Inflammatory macrophage (primary cell): ENCODE measurements around the gene RNF14.
"Not testable (repeated sequence)": the region's sequence is repeated elsewhere in the genome, so short reads cannot be mapped to it uniquely, and the experiment has no call there.

Experiments used
- DNase-seq, 2 donors: peaks; one replicate each; pipeline ENCODE4 v3.0.0-alpha.2; 2020 to 2022

The RNF14 gene

DNA sequence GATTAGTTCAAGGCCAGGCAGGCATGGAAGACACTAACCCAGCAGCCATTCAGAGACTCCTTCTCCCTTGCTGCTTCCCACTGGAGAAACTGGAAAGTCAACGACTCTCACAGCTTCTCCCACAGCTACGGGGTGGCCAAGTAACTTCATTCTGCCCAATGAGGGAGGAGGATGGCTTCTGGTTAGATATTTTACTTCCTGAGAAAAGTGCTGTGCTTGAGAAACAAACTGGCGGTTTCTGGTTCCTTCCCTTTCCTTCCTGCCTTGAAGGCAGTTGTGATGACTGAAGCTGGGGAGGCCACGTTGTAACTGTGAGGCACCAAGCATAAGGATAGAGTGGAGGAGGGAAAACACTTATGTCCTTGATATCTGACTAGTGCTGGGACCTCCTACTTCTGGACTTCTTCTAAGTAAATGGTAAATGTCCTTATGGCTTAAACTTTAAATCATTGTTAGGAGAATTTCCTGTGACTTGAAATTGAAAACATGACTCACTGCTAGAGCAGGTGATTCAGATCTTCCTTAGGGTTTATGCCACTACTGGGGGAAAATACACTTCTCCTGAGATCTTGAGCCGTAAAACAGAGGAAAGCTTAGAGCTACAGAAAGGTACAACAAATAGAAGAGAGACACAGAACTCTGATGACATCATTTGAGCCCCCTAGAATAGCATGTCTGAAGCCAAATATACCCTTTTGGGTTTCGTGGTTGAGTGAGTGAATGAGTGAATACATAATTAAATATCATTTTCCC, 47.1 kb downstream of the RNF14 start:
- DNase-seq = peak; percentile 83 to 86

DNA sequence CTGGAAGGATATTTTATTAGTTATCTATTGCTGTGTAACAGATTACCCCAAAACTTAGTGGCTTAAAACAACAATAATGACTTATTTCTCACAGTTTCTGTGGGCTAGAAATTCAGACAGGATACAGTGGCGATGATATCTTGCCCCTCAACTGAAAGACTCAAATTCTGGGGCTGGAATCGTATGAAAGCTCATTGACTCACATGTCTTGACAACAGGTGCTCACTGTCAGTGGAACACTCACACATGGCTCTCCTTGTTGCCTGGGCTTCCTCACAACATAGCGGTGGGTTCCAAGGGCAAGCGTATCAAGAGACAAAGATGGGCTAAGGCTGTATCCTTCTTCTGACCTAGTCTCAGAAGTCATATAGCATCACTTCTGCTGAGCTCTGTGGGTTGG, 47.7 kb downstream of the RNF14 start:
- no peak for DNase-seq

DNA sequence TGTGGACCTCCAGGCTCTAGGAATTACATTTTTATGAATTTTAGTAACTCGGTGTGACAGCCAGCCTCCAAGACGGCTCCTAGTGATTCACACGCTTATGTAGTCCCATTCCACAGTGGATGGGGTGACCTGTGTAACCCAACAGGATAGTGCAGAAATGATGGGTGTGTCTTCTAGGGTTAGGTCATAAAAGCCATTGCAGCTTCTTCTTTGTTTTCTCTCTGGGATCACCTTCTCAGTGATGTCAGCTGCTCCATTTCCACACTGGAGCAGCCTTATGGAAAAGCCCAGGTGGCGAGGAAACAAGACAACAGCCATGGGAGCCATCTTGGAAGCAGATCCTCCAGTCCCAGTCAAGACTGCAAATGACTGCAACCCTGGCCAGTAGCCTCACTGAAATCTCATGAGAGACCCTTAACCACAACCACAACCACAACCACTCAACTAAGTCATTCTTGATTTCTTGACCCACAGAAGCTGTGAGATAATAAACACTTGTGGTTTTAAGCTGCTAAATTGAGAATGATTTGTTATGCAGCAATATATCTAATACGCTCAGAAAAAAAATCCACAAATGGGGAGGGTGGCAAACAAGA, 49.0 kb downstream of the RNF14 start:
- DNase-seq = no peak

DNA sequence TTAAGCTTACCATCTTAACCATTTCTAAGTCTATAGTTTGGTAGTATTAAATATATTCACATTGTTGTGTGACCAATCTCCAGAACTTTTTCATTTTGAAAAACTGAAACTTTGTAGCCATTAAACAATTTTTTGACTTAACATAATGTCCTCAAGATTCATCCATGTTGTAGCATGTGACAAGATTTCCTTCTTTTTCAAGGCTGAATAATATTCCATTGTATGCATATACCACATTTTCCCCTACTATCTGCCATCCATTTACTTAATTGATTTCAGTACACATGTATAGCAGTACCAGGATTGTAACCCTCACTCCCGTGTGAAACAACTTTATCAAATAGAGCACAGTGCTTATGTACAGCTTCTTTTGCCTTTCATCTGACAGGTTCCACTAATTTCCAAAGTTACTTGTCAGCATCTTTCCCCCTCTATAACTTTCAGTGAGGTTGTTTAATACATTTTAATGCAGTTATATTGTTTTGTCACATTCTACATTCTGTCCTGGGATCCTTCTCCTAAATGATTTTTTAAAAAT, 51.3 kb downstream of the RNF14 start:
- DNase-seq = no peak

DNA sequence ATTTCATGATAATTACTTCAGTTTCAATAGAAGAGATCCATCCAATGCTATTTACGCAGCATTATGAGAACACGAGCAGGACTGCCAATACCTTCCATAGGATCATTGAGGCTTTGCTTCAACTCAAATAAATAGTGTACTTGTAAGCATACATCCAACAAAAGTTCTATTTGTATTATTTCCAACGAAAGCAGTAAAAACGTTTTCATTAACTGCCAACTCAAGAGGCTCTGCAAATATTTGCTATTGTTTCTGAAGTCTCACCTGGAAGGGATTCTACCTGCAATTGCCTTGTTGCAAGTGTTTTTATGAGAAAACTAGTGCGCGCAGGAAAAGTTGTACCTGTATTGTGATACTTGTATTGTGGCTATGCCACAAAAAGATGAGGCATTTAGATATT, 54.9 kb downstream of the RNF14 start:
- DNase-seq = no peak

DNA sequence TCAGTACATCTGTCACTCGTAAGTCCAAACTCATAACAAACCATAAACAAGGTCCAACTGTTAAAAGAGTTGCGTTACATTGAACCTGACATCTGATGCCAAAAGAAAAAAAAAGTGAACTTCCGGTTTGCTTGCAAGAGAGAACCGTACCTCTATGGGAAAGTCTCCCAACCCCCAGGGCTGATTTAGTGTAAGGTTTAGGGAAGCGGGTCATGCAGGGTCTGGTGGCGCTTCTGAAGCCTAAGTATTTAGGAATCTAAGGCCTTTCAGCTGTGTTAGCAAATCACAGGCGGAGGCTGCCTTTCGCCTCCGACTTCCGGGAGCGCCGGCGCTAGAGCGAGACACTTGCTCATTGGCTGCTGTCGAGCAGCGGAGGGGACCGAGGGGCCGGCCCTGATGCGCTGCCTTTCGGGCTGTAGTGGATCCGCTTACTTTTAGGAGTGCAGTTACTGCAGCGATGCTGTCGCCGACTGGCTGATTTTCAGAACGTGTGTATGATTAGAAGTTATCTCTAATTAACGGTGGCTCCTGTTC, 55.9 kb downstream of the RNF14 start:
- DNase-seq = peak; percentile 96

DNA sequence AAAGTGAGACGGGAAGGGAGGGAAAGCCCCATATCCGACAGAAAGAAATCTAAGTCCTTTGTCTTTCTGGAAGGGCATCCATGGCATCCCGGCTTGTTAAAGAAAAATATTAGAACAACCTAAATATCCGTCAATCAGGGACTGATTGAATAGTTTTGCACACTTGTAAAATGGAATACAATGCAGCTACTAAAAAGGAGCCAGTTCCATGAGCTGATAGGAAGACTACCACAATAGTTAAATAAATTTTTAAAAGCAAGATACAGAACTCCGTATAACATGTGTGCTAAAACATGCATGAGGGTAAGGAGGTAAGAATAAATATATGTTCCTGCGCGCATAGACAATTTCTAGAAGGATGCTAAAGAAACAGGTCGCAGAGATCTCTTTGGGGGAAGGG, 56.7 kb downstream of the RNF14 start:
- no peak for DNase-seq

DNA sequence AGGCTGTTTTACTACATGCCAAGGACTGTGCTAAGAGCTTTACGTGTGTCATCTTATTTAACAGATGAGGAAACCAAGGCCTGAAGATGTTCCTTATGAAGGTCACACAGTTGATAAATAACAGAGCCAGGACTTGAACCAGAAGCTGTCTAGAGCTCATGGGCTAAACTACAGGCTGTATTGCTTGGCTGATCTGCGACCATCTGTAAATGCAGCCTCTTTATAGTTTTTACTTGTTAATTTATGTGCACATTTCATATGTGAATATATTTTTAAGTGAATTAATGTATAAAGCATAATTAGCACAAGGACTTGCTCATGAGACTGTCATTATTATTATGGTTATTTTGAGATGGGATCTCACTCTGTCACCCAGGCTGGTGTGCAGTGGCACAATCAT, 63.2 kb downstream of the RNF14 start:
- no peak for DNase-seq

DNA sequence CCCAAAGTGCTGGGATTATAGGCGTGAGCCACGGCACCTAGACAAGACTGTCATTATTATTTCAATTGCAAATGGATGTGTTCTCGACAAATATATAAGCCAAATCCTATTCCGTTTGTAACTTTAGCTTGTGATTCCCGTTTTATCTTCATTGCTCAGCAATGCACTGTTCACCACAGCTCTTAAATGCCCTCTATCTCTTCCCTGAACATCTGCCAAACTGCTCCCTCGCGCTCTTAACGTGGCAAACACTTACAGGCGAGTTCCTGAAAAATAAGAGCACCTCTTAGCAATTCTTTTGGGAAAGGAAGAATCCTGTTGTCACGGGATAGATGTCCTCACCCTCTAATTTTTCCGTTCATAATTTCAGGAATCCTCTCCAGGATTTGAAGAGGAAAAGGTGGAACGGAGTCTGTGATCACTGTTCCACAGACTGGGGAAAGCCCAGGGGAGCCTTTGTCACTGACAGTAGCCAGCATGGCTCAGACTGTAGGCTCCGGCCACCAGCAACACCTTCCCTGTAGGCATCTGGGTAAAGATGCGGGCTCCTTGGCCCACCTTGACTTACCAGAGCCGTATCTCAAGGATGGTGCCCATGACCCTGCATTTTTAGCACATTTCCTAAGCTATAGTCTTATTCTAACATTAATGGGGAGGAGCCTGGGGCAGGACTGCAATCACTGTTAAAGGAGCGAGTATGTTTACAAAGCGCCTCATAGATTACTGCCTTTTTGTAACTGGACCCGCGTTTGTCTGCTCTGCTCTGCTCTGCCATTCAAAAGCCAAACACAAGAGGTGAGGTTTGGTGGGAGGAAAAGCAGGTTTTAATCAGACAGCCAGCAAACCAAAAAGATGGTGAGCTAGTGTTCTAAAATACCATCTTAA, 64.1 kb downstream of the RNF14 start:
- DNase-seq = no peak

DNA sequence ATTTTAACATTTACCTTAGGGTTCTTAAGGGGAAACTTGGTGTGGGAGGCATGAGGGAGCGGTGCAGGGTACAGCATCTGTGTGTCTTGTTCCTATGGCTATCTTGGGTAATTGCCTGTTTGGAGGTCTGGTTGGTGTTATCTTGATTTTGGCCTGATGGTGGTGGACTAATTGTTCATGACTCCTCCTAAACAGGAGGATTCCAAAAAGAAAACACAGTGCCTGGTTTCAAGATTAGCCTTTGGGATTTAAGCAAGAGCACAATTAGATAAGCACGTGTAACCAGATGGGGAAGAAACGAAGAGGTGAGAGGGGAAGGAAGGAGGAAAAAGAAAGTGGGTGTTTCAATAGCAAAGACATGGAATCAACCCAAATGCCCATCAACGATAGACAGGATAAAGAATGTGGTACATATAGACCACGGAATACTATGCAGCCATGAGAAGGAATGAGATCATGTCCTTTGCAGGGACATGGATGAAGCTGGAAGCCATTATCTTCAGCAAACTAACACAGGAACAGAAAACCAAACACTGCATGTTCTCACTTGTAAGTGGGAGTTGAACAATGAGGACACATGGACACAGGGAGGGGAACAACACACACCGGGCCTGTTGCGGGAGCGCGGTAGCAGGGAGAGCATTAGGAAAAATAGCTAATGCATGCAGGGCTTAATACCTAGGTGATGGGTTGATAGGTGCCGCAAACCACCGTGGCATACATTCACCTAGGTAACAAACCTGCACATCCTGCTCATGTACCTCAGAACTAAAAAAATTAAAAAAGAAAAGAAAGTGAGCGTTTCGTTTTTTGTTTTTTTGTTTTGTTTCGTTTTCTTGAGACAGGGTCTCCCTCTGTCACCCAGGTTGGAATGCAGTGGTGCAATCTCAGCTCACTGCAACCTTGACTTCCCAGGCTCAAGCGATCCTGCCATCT, 65.0 kb downstream of the RNF14 start:
- not testable (repeated sequence) for DNase-seq

DNA sequence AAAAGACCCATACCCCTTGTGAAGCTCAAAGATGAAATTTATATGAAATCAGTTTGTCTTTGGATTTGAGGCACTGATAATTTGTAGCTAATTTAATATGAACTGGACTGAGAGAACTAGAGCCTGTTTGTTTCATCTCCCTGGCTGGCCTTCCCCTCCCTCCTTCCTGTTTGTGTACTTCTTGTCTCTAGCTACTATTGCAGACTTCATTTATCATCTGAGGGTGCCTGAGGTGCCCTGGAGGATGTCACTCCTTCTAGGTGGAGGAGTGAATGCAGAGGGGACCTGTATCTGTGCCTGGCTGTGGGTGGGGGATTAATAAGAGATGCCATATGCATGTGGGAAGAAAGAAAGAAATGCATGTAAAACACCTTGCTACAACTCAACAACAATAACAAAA, 66.1 kb downstream of the RNF14 start:
- DNase-seq = no peak

DNA sequence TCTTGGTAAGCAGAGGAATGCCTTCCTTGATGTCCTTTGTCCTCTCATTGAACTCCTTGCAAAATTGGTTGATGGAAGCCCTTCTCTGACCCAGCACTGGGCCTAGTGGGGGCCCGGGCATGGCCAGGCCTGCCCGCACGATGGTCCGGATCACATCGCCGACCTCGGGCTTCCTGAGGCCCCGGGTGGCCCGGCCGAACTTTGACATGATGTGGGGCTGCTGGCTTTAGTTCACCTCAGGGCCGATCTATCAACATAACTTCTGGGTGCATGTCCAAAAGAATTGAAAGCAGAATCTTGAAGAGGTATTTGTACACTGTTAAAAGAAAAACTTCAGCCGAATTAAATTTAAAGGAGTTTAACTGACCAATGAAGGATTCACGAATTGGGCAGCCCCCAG, 68.0 kb downstream of the RNF14 start:
- no peak for DNase-seq

DNA sequence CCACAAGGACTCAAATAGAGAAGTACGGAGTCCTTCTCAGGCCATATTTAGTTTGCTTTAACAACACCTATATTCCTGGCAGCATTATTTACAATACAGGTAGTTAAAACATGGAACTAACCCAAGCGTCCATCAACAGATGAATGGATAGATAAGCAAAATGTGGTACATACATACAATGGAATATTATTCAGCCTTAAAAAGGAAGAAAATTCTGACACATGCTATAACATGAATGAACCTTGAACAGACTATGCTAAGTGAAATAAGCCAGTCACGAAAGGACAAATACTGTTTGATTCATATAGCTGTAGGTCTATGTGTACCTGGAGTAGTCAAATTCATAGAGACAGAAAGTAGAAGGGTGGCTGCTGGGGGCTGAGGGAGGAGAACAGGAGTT, 68.7 kb downstream of the RNF14 start:
- not testable (repeated sequence) for DNase-seq

DNA sequence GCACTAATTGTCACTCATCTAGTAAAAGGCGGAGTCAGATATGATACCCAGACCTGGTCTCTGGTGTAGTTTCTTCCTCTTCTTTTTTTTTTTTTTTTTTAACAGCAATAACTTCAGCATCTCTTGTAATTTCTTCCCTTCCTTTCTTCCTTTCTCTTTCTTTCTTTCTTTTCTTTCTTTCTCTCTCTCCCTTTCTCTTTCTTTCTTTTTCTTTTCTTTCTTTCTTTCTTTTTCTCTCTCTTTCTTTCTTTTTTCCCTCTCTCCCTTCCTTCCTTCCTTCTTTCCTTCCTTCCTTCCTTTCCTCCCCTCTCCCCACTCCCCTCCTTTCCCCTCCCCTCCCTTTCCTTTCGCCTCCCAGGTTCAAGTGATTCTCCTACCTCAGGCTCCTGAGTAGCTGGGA, 69.8 kb downstream of the RNF14 start:
- no peak for DNase-seq
